Measurements from ENCODE around the gene KCNAB3.

DNA sequence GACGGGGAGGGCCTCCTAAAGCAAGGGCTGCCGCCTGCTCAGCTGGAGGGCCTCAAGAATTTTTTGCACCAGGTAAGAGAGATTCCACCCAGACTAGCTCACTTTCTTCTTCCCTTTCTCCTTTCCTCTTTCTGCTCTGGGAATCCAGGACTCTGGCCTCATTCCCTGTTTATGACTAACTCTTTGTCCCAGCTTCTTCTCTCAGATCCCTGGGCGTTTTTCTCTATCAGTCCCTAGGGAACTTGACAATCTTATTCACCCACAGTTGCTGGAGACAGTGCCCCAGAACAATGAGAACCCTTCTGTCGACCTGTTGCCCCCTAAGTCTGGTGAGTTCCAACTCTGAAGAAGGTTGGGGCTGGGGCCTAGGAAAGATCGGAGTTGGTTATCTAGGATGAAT lies 18.0 kb upstream of the KCNAB3 start:
- TF ChIP-seq, protein P1, sequence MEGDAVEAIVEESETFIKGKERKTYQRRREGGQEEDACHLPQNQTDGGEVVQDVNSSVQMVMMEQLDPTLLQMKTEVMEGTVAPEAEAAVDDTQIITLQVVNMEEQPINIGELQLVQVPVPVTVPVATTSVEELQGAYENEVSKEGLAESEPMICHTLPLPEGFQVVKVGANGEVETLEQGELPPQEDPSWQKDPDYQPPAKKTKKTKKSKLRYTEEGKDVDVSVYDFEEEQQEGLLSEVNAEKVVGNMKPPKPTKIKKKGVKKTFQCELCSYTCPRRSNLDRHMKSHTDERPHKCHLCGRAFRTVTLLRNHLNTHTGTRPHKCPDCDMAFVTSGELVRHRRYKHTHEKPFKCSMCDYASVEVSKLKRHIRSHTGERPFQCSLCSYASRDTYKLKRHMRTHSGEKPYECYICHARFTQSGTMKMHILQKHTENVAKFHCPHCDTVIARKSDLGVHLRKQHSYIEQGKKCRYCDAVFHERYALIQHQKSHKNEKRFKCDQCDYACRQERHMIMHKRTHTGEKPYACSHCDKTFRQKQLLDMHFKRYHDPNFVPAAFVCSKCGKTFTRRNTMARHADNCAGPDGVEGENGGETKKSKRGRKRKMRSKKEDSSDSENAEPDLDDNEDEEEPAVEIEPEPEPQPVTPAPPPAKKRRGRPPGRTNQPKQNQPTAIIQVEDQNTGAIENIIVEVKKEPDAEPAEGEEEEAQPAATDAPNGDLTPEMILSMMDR (IDR thresholded peaks at IDR 0.05) = no peak
- no peak for TF ChIP-seq POLR2A (IDR thresholded peaks at IDR 0.05)

Measured in lower leg skin (tissue), 3 donors.